GM18873 (cell line): ENCODE results near the gene ANKRD44.

Source experiments
- ATAC-seq: cut with Tn5 transposase; IDR thresholded peaks from one replicate; pipeline ENCODE4 v1.9.1; 2021; ENCODE audit warnings: mild to moderate bottlenecking, moderate library complexity, moderate number of reproducible peaks; ENCODE audit not compliant: unreplicated experiment, low FRiP score

Gene ANKRD44

DNA sequence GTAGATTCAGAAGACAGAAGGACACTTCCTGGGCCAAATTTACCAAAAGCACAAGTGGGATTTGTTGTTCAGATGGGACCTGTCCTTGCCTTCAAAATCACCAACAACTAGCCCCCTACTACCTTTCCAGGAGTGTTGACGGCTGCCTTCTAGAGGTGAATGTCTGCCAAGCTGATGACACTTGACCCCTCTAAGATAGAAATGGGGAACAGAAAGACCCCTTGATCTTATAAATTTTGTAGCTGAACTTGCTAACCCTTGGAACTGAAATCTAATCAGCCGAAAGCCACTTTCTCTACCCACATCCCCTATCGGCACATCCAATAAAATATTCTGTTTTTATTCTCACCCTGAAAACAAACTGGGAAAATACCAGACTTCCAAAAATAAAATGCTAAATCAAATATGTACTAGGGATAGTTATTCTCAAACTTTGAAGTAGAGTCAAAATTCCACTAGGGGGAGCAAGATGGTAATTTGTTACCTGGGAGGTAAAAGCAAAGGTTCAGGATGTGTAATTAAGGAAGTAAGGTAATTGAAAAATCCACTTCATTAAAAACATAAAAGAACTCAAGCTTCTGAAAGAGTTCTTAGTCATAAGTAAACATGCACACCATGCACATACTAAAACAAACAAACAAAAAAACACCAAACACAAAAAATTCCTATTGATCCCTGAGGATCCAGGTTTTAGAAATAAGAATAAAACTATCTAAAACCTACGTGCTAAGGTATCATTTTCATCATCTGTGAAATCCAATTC is 119.2 kb downstream of the ANKRD44 start:
- ATAC-seq = no peak

DNA sequence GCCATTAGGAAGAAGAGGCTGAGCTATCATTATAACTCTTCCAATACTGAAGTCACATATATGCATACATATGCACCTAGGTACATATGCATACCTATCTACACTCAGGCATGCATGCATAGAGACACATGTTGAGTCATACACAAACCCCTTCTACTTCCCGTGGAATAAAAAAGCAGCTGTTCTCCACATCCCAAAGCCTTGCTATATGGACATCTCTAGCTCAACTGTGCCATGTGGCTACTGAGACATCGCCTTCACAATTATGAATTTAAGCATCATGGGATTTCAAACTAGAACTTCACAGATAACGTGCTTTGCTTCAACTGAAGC is 120.5 kb downstream of the ANKRD44 start:
- no peak for ATAC-seq

DNA sequence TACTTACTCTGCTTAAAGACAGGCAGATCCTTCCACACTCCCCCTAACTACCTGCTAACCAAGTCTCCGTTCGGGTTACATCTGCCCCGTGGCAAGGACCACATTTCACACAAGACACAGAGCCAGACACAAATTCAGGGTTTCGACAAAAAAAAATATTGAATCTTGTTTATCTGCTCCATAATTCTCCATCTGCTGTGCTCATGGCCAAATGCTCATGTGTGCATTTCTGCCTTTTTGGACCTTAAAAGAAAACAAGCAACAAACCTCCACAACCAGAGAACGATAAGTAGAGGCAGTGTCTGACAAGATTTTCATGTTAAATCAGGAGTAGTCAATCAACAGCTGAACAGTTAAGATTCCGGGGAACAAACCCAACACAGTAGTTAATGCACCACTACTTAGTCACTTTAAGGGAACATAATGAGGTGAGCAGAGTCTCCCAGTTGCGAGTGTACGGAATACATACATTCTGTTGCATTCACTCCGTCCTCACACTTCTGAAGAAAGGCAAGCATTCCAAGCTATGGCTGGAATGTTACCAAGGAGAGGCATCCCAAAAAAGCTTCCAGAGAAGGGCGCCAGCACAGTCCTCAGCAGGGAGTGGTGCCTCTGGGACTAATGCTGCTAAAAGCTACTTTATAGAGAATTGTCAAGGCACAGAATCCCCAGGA is 121.0 kb downstream of the ANKRD44 start:
- no peak for ATAC-seq

DNA sequence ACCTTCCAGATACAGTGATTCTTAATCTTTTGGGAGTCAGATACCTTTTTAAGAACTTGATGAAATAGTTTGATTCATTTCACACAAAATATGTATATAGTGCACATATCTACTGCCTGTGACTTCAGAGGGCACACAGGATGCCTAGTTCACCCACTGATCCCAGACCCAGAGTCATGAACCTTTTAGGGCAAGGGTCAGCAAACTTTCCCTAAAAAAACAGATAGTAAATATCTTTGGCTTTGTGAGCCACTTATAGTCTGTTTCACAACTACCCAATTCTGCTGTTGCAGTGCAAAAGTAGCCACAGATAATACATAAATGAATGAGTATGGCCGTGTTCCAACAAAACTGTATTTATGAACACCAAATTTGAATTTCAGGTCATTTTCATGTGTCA is 124.9 kb downstream of the ANKRD44 start:
- no peak for ATAC-seq

DNA sequence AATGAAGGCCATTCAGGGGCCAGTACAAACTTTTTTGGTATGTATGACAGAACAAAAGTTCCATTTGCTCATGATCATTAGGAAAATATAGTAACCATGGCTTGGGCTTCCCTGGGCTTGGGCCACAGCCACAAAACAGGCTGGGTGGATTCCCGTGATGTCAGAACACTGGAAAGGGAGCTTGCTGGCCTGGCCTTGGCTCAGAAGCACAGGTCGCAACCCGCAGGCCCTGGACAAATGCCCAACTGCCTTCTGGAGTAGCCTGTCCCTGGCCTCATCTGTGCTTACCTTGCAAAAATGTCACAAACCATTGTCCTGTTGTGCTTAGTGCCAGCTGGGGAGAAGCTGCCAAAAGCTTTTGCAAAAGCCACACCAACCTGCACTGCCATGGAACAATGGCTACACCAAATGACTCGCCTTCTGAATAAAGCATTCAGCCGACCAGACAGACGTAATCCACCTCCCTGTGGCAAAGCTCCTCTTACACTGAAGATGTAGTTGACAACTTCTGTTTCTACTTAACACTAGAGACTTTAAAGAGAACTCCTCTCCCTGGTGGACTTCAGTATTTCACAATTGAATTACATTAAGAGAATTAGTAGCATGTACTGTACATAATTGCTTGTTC is 125.5 kb downstream of the ANKRD44 start:
- no peak for ATAC-seq

DNA sequence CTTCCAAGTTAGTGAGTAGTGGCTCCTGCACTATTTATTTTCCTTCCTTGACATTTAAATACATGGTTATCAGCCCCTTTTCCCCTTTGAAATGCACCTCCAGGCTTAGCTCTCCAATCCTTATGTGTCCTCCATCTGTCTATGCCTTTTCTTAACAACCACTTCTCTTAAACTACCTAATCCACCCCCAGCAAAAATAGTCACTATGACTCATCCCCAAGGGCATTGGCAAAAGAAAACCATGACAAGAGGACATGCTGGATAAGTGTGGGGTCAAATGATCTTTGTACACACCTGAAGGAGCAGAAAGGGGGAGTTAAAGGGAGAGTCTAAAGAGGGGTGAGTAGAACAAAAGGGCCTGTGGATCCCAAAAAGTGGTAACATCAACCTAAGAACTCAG is 127.2 kb downstream of the ANKRD44 start:
- no peak for ATAC-seq

DNA sequence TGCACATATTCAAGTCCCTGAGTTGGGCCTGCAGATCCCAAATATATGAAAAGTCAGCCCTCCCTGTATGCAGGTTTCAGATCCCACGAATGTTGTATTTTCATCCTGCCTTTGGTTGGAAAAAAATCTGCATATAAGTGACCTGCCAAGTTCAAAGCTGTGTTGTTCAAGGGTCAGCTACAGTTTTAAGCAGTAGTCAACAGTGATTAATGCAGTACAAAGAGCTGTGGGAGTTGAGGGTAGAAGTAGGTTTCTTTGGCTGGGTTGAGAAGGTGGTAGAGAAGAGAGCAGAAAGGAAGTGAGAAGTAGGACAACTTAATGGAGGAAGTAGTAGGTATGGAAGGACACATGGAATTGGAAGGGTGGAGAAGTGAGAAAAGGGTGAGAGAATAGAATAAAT is 127.9 kb downstream of the ANKRD44 start:
- ATAC-seq = no peak

DNA sequence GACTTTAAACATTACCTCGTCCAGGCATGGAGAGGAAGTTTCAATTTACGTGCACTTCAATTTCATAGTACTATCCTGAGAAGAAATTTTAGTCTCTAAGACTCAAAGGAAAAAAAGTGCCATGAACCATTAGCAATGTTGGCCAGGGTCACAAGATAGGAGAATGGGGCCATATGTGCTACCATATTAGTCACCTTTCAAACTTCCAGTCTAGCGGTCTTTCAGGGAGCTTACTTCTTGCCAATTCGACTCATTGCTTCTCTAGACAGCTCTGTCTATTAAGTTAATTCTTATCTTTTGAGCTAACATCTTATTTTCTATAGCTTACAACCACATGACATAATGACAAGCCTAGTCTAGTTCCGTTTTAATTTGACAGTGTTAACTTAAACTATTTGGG is 129.1 kb downstream of the ANKRD44 start:
- no peak for ATAC-seq

DNA sequence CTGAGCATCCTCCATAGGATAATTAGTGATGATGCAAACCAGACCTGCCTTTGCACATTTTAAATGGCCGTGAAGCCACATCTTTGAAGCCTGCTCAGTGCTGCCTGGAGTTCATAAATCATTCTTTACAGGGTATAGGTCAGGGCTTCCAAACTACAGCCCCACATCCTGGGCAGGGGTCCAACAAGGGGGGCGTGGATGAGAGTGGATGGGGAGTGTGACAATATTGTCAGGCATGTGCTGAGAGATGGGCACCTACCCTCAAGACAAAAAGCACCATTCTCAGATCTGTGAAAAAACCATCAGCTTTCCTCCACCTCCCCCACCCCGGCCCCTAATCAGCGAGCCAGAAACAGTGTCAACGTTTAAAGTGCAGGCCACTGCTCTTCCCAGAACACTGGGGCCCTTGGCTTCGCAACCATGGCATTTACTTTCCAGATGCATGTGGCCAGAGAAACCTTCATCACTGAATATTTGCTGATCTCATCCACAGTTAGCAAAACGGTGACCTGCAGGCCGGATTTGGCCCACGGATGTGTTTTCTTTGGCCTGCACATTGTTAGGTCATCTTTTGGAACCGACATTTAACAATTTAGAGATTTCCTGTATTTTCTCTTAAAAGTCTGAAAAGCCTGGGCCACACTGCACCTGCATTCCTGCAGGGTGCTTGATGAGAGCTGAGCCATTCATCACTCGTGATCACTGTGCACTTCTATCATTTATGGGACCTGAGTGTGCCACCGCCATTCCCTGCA is 130.7 kb downstream of the ANKRD44 start:
- no peak for ATAC-seq

DNA sequence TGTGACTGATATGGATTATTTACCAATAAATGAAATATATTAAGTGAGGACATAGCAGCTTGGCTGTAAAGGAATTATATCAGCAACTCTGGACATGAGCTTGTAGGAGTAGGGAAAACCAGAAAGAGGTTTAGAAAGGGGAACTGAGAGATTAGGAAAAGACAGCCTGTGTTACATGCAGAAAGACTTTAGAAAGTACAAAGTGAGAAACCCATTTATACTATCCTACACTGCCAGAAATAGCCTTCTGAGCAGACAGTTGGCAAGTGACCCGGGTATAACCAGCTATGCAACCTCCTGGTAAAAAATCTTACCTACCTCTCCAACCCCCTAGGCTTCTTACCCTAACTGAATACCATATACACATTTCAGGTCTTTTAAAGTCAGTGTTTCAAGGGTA is 134.1 kb downstream of the ANKRD44 start:
- ATAC-seq = no peak

DNA sequence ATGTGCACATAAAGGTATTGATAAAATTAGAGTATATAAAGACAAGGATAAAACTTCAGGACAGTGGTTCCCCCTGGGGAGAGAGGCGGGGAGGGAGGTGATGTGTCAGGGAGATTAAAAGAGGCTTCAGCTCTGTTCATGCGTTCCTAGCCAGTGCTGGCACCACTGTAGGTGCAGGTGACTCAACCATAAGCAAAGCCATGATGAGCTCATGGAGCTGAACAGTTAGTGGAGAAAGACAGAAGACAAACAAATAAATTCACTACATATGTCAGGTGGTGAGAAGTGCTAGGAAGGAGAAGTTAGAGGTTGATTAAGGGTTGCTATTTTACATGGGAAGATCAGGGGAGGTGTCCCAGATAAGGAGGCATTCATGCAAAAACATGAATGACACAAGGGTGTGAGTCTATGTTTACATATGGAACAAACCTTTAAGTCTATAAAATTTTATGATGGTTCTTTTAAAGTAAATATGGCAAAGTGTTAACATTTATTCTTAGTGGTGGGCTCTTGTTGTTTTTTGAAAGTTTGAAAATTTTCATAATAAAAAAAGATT is 136.0 kb downstream of the ANKRD44 start:
- ATAC-seq = no peak

DNA sequence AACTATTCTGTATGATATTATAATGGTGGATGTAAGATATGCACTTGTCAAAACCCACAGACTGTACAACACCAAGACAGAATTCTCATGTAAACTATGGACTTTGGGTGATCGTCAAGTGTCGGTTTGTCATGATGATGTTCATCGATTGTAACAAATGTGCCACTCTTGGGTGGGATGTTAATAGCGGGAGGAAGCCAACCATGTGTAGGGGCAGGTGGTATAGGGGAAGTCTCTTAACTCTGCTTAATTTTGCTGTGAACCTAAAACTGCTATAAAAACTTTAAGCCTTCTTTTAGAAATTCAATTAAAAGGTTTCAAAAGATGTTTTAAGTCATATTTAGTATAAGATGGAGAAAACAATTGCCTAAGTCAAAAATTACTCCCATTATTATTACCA is 139.0 kb downstream of the ANKRD44 start:
- ATAC-seq = no peak

DNA sequence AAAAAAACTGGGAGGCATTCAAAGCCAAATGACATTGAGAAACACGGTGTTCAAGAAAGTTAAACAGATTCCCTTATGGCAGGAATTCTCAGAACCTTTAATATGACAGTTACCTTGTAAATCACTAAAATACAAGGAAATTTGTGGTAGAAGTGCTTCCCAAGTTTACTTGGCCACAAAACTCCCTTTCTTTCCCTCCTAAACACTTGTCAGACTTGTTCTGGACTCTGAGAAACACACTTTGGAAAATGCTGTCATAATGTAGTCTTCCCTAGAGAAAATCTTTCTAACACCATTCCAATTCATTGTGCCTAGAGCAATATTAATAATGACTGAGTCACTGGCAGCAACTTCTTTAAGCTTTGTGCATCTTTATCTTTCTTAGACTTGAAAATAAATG is 140.4 kb downstream of the ANKRD44 start:
- ATAC-seq = no peak

DNA sequence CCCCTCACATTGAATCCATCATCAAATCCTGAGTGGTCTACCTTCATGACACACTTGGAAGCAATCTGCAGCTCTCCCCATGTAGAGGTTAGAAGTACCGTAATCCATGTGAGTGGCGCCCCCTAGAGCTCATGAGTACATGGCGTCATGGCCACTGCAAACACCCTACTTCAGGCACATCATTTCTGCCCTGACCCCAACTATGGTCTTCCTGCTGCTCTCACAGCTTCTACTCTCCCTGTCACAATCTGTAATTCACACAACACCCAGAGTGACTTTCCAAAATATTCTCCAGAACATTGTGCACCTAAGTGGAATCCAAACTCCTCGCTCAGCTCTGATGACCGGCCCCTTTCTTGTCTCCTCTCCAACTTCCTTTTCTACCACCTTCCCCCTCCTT is 141.9 kb downstream of the ANKRD44 start:
- peak; percentile 68 for ATAC-seq

DNA sequence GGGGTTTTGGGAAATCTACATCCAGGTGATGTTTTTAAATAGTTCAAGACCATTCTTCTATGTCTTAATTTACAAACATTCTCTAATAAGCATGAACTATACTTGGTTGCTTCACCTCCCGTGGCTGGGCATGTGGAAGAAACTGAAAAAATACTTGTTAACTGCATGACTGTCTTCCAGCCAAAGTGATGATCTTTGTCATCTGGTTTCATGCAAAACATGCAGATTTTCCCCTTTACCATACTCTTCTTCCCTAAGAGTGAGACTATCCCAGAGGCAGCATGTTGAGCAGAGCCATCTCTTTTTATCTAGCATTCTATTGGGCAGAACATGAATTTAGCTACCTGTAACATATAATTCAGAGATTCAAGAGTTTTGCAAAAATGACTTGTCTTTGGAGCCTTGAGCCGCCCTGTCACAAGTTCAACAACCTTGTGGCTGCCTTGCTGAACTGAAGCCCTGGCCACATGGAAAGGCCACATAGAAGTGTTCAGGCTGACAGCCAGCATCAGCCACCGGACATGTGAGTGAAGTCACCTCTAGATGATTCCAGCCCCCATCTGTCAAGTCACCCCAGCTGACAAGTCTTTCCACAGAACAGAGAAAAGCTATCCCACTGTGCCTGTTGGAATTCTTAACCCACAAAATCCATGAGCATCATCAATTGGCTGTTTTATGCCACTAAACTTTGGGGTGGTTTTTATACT is 142.8 kb downstream of the ANKRD44 start:
- ATAC-seq = no peak

DNA sequence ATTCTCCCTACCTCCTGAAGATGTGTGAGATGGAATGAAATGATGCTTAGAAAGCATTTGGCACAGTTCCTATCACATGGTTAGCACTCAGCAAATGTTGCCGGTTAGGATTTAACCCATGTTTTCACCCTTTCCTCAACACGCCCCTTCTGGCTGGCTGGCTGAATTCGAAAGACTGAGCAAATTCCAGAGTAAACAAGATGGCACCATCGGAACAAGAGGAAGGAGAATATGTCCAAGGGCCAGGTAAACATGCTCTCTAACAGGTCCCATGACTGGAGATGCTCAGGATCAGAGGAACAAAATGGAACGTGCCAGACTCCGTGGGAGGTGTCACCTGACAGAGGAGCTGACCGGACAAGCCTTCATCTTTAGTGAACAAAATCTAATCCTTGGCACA is 145.6 kb downstream of the ANKRD44 start:
- no peak for ATAC-seq

DNA sequence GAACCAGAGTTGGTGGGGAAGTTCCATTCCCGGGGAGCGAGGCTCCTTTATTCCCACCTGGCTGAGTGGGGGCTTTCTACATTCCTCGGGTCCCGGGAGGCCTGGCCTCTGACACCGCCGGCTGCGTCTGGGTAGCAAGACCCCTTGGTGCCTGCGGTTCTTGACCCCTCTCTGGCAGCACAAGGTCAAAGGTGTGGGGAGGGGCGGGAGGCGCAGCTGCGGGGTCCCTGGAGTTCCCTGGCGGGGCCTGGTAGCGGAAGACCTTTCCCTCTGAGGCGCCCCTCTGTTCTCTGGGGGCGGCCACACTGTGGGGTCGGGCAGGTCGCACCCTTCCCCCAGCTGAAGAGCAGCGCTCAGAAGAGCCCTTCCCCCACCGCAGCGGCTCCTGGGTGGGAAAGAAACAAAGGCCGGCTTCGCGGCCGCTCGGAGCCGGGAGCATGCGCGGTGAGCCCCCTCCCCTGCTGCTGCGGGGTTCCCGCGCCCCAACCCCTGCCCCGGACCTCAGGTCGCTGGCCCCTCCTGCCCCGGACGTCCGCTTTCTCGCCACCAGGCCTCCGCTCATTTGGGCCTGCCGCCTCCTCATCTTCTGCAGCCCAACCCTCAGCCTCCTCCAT is 146.3 kb downstream of the ANKRD44 start:
- ATAC-seq = no peak

DNA sequence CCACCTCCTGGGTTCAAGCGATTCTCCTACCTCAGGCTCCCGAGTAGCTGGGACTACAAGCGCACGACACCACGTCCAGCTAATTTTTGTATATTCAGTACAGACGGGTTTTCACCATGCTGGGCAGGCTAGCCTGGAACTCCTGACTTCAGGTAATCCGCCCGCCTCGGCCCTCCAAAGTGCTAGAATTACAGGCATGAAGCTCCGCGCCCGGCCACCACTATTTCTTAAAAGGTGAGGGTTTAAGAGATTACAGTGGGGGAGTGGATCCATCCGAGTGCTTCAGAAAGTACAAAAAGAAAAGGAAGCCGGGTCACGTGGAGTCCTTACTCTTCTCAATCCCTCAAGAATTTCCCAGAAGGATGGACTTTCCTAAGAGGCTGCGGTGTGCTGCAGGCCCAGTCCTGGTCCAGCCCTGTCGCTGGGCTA is 146.9 kb downstream of the ANKRD44 start:
- no peak for ATAC-seq

DNA sequence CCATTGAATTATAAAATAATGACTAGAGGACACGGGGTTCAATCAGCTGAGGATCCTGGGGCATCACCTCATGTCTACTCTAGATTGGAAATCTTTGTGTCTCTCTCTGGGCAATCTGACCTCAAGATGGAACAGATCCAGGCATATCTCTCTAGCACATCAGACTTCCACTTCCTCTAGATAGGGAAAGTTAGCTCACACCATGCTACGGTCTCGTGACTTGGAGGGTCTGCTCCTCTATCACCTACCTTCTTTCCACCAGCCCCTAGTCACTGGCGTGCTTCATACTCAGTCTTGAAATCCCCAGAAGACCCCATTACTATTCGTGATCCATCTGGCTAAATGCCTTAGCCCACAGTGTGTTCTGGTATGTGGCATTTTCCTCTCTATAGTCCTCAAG is 148.8 kb downstream of the ANKRD44 start:
- ATAC-seq = no peak

DNA sequence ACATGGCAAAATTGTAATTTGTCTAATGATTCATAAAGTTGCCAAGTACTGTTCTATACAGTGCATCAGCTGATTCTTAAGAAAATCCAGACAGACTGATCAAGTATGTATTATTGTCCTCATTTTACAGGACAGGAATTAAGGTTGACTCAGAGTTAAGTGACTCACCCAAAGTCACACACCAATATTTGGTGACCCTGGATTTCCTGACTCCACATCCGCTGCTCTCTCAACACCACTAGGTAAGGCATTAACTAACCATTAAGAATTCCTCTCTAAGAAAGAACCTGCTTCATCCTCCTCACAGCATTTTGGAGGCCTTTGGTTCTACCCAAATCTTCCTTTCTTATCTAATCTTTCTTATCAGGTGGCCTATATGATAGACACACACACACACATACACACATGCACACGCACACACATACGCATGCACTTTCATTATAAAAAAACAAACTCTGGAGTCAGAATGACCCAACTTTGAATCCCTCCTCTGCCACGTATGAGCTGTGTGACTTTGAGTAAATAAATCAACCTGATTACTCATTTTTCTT is 150.8 kb downstream of the ANKRD44 start:
- no peak for ATAC-seq
